GM19467 (cell line): ENCODE results near the gene SMIM7.
A peak's percentile ranks its signal among the peaks of the same experiment; 100 is the strongest.
"Not testable (repeated sequence)": the region's sequence is repeated elsewhere in the genome, so short reads cannot be mapped to it uniquely, and the experiment has no call there.

Experiments
- ATAC-seq: cut with Tn5 transposase; IDR thresholded peaks from one replicate; pipeline ENCODE4 v1.9.1; 2021; ENCODE audit warnings: mild to moderate bottlenecking, moderate library complexity; ENCODE audit not compliant: unreplicated experiment

Gene SMIM7

GRCh38 chr19:16659832-16660708 lies at the start of gene SMIM7:
SMIM7 (minus strand) TSS chr19:16660144; CDS start chr19:16660110, 34 bp downstream.
- ATAC-seq, result peak; percentile 87

- no peak for ATAC-seq
Observed at GRCh38 chr19:16703677-16704076, 43.7 kb upstream of the SMIM7 start.

DNA sequence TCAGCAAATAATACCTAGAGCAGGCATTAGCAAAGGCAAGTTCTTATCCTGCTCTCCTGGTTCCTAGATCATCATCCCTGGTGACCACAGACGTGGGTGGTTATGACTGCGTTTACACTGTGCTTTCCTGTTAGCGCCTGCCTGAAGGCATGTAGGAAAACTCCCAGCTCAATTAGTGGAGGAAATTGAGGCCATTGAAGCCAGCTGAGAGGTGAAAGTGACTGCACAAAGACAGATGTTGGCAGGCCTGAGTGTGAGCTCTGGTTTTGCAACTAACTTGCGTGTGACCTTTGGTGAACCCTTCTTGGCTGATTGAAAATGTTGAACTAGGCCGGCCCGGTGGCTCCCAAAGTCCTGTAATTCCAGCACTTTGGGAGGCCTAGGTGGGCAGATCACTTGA lies 42.2 kb upstream of the SMIM7 start:
- no peak for ATAC-seq

DNA sequence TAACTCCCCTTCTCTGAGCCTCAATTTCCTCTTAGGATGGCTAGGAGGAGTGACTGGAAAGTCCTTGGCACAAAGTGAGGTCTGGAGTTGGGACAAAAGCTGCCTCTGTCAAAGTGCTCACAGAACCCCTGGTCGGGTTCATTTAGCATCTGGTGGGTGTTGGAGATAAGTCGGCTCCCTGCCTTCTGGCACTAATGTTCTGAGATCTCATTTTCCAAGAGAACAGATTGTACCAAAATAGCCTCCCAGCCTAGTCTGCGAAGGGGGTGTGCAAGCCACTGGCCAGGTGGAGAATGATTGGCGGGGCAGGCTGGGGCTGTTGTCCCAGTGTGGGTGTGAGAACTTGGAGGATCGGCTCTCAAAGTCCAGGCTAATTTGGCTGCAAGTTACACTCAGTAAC lies 39.0 kb upstream of the SMIM7 start:
- ATAC-seq, result no peak

DNA sequence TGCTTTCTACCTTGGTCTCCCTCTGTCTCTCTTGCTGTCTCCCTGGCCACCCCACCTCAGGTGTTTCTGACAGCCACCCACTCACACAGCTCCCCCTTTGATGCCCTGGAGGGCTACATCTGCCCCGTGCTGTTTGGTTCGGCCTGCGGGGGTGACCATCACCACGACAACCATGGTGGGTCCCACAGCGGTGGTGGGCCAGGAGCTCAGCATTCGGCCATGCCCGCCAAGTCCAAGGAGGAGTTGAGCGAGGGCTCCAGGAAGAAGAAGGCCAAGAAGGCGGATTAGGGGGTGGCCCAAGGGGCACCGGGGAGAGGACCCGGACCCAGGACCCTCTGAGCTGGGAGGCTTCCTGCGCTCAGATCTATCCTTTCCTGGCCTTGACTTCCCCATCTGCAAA lies 28.1 kb upstream of the SMIM7 start:
- ATAC-seq, result no peak

GRCh38 chr19:16684216-16684615 lies 24.3 kb upstream of the SMIM7 start:
- no peak for ATAC-seq

- no peak for ATAC-seq
Observed at GRCh38 chr19:16682539-16682938, 22.6 kb upstream of the SMIM7 start.

DNA sequence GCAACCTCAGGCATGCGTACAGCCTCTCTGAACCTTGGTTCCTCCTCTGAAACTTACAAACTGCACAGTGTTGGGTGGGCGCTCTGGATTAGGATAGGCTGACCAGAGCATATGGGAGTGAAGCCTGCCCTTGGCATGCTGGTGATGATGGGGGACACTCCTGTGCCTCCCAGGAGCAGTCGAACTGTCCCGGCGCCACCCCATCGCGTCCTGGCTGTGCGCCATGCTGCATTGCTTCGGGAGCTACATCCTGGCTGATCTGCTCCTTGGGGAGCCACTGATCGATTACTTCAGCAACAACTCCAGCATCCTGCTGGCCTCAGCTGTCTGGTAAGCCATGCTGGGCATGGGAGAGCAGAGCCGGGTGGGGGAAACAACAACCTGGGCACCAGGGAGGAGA lies 19.9 kb upstream of the SMIM7 start:
- no peak for ATAC-seq

DNA sequence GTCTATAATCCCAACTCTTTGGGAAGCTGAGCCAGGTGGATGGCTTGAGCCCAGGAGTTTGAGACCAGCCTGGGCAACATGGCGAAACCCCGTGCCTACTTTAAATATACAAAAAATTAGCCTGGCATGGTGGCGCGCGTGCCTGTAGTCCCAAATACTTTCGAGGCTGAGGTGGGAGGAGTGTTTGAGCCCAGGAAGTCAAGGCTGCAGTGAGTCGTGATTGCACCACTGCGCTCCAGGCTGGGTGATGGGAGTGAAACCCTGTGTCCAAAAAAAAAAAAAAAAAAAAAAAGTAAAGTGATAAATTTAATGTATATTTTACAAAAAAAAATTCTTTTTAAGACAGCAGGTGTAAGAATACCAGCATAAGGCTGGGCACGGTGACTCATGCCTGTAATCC lies 18.6 kb upstream of the SMIM7 start:
- no peak for ATAC-seq

- ATAC-seq, result no peak
Observed at GRCh38 chr19:16677055-16677454, 17.1 kb upstream of the SMIM7 start.

DNA sequence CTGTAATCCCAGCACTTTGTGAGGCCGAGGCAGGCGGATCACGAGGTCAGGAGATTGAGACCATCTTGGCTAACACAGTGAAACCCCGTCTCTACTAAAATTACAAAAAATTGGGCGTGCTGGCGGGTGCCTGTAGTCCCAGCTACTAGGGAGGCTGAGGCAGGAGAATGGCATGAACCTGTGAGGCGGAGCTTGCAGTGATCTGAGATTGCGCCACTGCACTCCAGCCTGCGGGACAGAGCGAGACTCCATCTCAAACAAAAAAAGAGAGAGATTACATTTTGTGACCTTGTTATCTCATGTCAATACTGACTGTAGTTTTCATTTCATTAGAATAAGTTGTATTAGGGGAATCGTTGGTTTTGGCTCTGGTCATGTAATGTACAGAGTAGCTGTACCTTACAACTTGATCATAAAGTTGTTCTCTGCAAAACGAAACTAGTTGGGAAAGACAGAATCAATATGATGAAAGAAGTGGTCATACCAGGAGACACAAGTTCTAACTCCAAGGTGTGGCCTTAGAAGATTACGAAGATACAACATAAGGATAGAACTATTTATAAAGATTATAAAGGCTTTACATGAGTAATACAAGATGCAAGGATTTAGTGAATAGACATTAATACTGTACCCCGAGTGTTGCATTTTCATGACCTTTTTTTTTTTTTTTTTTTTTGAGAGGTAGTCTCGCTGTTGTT lies 16.3 kb upstream of the SMIM7 start:
- ATAC-seq, result no peak

- not testable (repeated sequence) for ATAC-seq
Observed at GRCh38 chr19:16673839-16674238, 13.9 kb upstream of the SMIM7 start.

DNA sequence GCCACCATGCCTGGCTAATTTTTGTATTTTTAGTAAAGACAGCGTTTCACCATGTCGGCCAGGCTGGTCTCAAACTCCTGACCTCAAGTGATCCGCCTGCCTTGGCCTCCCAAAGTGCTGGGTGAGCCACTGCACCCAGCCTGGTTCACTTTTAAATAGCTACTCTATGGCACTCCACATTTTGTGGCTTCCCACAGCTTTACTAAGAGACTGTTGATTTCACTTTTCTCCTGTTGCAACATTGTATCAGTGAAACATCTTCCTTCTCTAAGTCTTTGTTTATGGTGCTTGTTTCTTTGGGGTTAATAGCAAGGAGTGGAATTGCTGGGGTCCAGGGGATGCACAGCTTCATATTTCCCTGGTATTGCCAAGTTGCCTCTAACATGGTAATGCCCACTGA lies 13.3 kb upstream of the SMIM7 start:
- ATAC-seq, result no peak

GRCh38 chr19:16671652-16672274 lies 11.8 kb upstream of the SMIM7 start:
- ATAC-seq, result no peak

DNA sequence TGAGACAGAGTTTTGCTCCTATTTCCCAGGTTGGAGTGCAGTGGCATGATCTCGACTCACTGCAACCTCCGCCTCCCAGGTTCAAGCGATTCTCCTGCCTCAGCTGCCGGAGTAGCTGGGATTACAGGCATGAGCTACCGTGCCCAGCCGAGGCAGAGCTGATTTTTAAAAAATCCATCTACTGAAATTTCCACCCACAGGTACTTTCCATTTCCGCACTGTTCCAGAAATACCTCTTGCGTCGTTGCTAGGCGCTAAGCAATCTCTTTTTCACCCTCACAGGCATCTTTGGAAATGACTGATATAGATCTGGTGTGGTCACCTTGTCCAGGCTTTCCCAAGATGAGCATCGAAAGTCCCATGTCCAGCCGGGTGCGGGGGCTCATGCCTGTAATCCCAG lies 10.3 kb upstream of the SMIM7 start:
- no peak for ATAC-seq

- ATAC-seq, result not testable (repeated sequence)
Observed at GRCh38 chr19:16668702-16669101, 8.8 kb upstream of the SMIM7 start.

GRCh38 chr19:16668176-16668575 lies 8.2 kb upstream of the SMIM7 start:
- ATAC-seq, result no peak

DNA sequence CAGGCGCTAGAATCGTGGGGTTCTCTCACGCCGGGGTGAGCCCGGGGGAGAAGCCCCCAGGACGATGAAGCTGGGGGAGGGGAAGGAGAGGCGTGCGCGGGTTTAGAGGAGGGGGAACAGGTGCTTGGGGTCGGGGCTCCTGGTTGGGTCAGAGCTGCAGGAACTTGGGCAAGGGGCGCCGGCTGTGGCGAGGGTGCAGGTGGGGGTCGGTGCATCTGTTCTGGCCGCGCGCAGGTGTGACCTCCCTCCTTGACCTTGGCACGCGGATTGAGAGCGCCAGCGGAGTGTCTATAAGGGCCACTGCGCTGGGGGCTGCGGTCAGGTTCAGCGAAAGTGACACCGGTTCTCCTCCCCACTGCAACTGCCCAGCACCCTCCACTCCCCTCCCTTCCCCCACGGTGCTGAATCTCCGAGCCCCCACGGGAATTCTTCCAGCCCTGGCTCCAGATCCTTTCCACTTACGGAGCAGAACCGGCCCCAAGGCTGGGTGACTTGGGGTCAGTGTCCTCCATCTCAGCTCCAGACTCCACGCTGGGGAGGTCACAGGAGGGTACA lies 1.6 kb upstream of the SMIM7 start:
- no peak for ATAC-seq

DNA sequence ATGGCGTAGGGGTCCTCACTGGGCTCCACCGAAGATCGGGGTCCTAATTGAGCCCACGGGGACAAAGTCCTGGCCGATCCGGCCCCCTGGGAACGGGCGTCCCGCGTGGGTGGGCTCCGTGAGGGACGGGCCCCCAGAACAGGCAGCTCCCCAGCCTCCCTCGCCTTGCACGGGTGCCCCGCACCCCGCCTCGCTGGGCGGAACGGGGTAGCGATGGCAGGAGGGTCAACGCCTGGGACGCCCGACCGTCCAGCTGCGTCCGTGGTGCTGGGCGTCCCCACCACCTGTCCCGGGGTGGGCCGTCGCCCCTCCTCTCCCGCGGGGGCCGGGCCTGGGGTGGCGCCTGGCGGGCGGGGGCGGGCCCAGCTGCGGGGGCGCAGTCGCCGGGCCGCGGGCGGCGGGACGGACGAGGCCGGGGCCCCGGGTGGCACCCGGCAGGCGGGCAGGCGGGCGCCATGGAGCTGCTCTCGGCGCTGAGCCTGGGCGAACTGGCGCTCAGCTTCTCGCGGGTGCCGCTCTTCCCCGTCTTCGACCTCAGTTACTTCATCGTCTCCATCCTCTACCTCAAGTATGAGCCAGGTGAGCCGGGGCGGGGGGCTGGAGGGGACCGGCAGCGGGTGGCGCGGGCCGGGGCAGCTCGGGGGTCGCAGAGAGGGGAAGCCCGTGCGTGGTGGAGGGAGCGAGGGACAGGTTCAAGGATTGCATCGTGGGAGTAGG lies 977 bp upstream of the SMIM7 start, which contains the start of gene TMEM38A:
Gene TMEM38A, plus strand, starts transcription at position 377 of the 717 bp plus-strand sequence. Its CDS starts 79 bp downstream, at position 456.
- no peak for ATAC-seq

- ATAC-seq, result no peak
Observed at GRCh38 chr19:16659464-16659831, 496 bp downstream of the SMIM7 start.

DNA sequence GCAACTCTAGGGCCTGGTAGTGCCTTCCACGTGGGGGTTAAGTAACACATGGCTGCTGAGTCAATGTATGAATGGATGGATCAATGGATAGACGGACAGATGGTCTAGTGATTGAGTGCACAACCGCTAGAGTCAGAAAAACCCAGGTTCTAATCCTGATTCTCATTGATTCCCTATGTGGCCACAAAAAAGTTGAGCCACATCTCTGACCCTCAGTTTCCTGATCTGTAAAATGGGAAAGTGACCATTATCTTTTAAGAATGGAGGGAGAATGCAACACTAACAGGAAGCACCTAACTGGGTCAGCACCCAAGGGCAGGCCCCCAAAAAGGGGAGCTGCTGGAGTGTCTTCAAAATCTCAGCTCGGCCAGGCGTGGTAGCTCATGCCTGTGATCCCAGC lies 2.6 kb downstream of the SMIM7 start:
- no peak for ATAC-seq
